Stimulated activated CD4-positive, alpha-beta T cell treated with anti-CD3 and anti-CD28 coated beads, Interleukin-12 subunit alpha, Interleukin-12 subunit beta, amount 100 ng/mL, for 48 hours (primary cell): Measurements from ENCODE around the gene DUSP19.
A peak's percentile ranks its signal among the peaks of the same experiment; 100 is the strongest.
"Not testable (repeated sequence)": the region's sequence is repeated elsewhere in the genome, so short reads cannot be mapped to it uniquely, and the experiment has no call there.

ENCODE experiments used
- DNase-seq, 3 donors: peaks; one replicate each; pipeline ENCODE4 v3.0.0-alpha.2; 2020; ENCODE audit warnings: low read depth in 2 of 3, low spot score in 1 of 3

DUSP19 gene

DNA sequence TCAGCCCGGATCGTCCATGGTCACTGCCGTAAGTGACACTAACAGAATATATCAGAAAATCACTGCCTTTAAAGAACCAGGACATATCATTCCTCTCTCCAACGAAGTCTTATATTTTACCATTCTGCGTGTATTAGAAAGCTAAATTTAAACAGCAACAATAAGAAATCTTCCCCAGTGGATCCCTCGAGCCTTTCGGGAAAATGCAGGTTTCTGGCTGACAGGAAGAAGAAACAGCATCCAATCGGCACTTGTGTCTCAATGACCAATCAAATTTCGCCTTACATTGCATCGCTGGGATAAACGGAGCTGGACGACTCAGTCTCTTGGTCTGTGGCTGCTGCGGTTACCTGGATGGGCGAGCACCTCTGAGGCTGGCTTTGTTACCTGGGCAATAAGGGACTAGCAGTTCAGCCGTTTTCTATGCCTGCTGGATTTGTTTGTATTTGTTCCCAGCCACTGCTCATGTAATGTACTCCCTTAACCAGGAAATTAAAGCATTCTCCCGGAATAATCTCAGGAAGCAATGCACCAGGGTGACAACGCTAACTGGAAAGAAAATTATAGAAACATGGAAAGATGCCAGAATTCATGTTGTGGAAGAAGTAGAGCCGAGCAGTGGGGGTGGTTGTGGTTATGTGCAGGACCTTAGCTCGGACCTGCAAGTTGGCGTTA lies at the start of gene DUSP19:
Gene DUSP19 (plus strand): TSS at position 284 of the 675 bp plus-strand sequence. CDS start 187 bp downstream, at position 471.
- peak; percentile 78 to 98 (median 79) for DNase-seq

GRCh38 chr2:183029219-183029618 lies 49.3 kb upstream of the DUSP19 start:
- no peak for DNase-seq

- no peak for DNase-seq
Observed at GRCh38 chr2:183031911-183032794, 46.4 kb upstream of the DUSP19 start.

GRCh38 chr2:183033951-183034350 lies 44.6 kb upstream of the DUSP19 start:
- no peak for DNase-seq

- no peak for DNase-seq
Observed at GRCh38 chr2:183034806-183035205, 43.7 kb upstream of the DUSP19 start.

GRCh38 chr2:183035298-183035953 lies 43.1 kb upstream of the DUSP19 start:
- no peak for DNase-seq

- no peak for DNase-seq
Observed at GRCh38 chr2:183035954-183036669, 42.4 kb upstream of the DUSP19 start.

- DNase-seq: no peak
Observed at GRCh38 chr2:183037074-183037552, 41.4 kb upstream of the DUSP19 start.

- DNase-seq: peak; percentile 23 to 30 (median 27)
Observed at GRCh38 chr2:183037553-183038340, 40.8 kb upstream of the DUSP19 start.

DNA sequence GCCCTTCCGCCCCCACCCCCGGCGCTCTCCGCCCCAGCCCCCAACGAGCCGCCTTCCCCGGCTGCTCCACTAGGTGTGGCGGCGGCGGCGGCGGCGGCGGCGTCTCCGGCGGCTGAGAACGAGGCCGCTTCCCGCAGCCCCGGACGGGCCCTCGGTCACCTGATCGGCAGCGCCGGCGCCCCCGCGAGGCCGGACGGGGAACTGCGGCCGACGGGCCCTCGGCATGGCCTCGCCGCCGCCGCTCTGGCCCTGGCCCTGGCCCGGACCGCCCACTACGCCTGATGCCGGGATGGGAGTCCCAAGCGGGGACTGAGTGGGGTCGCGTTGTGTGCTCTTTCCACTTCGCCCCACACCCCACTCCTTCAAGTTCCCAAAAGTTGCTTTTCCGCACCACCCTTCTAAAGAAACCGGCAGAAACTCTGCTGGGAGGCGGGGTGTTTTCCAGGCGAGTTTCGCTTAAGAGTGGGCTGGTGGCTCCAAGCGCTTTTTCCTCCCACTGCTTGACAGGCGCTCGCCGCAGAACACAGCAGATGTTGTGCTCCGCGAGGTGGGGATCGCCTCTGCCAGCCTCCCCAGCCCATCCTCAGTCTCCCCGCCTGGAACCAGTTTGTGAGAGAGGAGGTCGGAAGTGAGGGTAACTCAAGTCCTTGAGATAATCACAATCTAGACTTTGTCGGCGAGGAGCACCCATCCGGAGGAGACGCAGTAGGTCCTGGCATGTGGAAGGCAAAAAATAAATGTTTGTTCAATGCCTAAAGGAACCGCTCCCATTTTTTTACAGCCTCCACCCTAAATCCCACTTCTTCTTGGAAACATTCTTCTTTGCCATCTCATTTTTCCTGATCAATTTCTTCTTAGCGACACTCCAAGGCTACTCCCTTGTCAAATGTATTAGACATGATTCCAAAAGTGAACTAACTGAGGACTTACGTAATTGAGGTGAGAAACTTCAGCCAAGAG lies 39.9 kb upstream of the DUSP19 start, which contains the start of gene NCKAP1:
Gene NCKAP1 (minus strand): TSS at position 117 of the 960 bp plus-strand sequence. CDS start 358 bp downstream, outside the sequence.
- DNase-seq: peak; percentile 70 to 86 (median 80)

GRCh38 chr2:183040604-183041003 lies 37.9 kb upstream of the DUSP19 start:
- DNase-seq: no peak

DNA sequence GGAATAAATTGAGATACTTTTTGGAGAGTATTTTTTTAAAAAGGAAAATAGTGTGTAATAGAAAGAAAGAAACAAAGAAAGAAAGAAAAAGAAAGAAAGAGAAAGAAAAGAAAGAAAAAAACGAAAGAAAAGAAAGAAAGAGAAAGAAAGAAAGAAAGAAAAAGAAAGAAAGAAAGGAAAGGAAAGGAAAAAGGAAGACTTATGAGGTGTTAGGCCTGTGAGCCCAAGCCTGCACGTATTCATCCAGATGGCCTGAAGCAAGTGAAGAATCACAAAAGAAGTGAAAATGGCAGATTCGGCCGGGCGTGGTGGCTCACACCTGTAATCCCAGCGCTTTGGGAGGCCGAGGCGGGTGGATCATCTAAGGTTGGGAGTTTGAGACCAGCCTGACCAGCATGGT lies 35.0 kb upstream of the DUSP19 start:
- DNase-seq: not testable (repeated sequence)

DNA sequence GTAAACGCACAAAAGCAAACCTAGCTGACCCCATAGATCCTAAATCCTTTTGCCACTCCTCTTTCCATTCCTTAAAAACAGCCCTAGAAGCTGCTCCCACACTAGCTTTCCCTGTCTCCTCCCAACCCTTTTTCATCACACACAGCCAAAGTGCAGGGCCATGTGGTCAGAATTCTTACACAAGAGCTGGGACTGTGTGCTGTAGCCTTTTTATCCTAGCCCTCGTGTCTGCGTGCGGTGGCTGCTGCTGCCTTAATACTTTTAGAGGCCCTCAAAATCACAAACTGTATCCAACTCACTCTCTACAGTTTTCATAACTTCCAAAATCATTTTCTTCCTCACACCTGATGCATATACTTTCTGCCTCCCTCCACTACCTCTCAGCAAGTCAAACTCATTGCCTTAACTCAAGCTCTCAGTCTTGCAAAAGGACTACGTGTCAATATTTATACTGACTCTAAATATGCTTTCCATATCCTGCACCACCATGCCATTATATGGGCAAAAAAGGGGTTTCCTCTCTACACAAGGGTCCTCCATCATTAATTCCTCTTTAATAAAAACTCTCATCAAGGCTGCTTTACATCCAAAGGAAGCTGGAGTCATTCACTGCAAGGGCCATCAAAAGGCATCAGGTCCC lies 30.9 kb upstream of the DUSP19 start:
- not testable (repeated sequence) for DNase-seq

DNA sequence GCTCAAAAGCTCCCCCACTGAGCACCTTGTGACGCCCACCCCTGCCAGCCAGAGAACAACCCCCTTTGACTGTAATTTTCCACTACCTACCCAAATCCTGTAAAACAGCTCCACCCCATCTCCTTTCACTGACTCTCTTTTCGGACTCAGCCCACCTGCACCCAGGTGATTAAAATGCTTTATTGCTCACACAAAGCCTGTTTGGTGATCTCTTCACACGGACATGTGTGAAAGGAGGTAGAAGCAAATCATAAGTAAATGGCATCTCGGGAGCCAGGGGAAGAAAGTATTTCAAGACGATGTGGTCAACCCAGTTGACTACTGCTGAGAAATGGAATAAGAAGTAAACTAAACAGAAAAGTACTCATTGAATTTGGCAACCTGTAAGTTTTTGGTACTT lies 29.1 kb upstream of the DUSP19 start:
- DNase-seq: no peak

DNA sequence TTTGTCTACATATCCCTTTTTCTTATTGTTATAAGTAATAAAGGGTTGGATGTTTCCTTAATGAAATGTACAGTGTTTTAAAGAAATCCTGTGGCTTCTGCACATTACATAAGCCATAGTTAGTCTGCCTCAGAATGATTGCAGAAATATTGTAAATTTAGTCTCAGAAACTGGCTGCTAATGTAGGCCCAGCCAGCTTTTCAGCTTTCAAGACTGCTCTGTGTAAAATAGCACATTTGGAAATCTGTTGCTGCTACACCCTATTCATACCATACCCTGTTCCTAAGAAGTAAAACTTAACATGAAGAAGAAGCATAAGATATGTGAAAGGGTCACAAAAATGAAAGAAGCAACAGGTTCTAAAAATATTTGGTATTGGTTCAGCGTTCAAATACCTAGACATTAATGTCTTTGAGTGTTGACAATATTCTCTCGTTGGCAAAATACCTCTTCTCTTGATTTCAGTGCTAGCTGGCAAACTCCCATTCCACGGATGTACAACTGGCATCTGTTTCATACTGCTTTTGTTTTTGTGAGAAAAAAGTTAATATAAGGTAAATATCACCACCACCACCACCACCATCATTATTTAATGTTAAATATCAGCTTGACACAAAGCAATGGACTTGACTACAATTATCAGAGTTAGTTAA lies 21.1 kb upstream of the DUSP19 start:
- DNase-seq: no peak

DNA sequence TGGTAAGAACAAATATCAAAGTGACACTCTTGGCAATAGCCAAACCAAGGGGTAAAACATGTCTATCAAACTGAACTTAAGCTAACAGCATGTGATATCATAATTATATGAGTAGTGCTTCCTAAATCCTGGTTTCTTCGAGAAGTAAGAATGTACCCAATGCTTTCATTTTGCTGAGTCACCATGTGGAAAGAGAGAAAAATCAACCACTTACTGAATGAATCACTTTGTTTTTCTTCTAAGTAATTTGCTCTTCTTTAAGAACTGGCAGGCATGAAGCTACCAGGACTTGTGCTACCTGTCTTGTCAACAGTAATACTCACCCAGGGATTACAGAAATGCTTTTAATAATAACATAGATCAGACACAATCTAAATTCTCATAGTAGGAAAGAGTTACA lies 19.0 kb upstream of the DUSP19 start:
- no peak for DNase-seq

DNA sequence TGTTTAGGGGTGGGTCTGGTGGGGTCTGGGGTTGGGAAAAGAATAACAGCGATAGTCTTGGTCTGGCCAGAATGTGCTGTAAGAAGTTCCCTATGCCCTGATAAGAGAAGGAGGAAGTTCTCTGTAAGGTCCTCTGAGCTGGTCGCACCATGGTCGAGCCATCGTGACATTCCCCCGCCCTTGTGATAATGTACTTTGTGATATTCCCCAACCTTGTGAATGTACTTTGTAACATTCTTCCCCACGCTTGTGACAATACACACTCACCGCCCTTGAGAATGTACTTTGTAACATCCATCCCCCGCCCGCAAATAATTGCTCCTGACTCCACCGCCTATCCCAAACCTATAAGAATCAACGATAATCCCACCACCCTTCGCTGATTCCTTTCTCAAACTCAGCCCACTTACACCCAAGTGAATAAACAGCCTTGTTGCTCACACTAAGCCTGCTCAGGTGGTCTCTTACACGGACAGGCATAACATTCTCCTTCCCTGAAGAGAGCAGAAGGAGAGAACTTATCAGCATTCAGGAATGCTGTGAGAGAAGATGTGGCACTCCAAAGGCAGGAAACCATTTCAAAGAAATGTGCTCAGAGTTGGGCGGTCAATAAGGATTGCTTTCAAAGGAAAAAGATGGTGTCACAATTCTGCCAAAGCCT lies 17.8 kb upstream of the DUSP19 start:
- DNase-seq: no peak
